HG03064 (cell line): ENCODE results near the gene PTPRD.
"Not testable (repeated sequence)": the region's sequence is repeated elsewhere in the genome, so short reads cannot be mapped to it uniquely, and the experiment has no call there.

Experiments
- ATAC-seq: cut with Tn5 transposase; IDR thresholded peaks from one replicate; pipeline ENCODE4 v1.9.1; 2021; ENCODE audit warnings: low read depth; ENCODE audit not compliant: unreplicated experiment

The PTPRD gene

DNA sequence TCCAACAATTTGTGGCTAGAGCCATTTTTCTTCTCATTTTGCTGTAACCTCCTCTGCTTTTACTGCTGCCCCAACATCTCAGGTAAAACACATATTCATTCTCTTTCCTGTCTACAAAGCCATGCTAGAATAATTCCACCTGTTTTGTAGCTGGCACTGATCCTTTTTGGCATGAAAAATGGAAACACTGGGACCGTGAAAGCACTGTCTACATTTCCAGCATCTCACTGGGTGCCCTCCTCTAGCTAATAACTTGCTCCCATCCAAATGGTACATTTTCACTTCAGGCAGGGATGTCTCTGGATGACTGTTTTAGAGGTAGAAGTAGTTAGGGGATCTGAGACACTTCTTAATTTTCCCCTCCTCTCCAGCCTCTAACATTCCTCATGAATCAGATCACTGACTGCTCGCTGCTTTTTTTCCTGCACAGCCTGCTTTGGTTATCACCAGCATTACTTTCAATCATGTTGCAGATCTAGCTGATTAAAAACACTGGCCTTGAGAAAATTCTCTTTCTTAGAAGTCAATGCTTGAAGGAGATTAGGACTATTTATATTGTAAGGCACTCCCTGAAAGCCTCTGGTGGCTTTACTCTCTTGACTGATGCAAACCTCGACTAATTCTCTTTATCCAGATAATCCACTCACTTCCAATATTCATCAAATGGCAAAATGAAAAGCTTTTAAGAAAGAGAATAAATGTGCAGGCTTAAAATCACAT lies 1500.6 kb downstream of the PTPRD start:
- no peak for ATAC-seq

DNA sequence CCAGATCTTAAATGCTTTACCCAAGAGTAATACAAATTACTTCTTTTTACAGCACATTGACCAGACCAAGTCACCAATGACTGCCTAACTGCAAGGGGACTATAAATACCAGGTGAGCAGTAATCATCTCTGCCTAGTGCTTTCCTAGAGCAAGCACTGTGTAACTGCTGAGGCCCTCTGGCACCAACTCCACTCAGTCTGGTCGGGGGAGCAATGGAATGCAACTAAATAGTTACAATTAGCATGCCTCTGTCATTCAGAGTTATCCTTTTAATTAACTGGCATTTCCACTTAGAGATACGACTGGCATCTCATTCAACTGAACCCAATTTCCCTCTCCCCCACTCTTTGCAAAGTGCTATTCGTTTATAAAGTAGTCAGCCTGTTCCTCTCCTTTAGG lies 1504.2 kb downstream of the PTPRD start:
- no peak for ATAC-seq

DNA sequence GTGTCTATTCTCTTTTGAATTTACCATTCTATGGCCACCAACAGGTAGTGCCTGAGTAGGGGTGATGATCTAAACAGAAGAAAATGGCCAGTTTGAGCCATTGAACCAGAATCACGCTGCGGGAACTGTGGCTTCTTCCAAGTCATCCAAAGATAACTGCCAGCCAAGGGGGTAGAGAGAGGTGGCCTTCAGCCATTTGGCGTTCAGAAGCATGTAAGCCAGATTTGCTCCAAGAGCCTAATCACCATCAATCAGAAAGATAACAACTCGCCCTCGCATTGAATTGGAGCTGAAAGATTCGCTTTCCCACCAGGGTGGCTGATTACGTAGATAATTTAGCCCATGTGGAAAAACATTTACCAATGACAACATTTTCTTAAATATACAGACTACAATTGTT lies 1510.5 kb downstream of the PTPRD start:
- no peak for ATAC-seq

DNA sequence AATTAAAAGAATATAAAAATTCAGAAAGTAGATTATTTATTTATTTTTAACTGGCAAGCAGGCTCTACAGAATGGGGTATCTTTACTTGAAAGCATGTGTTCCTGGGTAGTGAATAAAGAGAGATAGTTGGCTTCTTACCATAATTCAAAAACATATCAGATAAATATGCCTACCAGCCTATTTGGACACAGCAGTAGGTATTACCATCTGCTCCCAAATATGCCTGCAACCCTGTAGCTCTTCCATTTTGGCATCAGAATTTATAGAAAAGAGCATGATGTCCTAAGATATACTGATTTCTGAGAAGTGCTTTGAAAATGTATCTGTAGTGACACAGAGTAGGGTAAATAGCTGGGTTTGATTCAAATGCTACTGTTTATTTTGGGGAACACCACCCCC lies 1512.7 kb downstream of the PTPRD start:
- ATAC-seq = no peak

DNA sequence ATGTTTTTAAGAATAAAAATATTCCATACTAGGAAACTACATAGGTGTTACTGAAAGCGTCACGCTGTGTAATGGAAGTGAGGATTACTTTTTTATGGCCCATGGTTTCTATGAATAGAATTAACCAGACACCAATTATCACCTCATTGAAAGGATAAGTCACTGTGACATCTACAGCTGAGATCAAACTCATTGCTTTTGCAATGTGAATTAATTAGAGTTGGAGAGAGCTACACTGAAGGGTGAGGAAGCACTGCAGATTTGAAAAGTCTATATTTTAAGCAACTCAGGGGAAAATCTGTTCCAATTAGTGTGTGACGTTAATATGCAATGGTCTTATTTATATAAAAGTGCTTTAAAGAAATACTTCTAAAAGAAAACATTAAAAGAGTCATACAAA lies 1513.2 kb downstream of the PTPRD start:
- ATAC-seq = no peak

DNA sequence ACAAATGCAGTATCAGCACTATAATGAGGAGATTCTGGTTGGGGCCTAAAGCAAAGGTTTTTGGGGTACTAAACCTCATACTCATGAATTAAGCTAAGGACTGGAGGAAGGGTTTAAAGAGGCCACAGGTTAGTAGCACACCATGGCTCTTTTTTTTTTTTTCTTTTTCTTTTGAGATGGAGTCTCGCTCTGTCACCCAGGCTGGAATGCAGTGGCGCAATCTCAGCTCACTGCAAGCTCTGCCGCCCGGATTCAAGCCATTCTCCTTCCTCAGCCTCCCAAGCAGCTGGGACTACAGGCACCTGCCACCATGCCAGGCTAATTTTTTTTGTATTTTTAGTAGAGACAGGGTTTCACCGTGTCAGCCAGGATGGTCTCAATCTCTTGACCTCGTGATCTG lies 1515.5 kb downstream of the PTPRD start:
- ATAC-seq = not testable (repeated sequence)

DNA sequence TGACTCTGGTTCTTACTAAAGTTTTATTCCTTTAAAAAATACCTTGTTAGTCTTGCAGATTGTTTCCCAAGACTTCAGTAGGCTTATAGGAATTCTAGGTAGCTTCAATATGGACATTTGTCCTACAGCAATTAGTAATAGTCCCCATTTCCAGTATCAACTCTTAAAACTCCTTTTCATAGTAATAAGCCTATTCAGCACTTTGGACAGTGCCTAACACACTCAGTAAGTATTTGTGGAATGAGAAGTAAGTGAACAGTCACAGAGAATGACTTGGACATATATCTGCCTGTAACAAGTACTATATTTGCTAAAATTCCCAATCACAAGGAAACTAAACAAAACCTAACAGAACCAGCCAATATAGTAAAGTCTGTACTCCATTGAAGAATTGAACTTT lies 1521.4 kb downstream of the PTPRD start:
- no peak for ATAC-seq

DNA sequence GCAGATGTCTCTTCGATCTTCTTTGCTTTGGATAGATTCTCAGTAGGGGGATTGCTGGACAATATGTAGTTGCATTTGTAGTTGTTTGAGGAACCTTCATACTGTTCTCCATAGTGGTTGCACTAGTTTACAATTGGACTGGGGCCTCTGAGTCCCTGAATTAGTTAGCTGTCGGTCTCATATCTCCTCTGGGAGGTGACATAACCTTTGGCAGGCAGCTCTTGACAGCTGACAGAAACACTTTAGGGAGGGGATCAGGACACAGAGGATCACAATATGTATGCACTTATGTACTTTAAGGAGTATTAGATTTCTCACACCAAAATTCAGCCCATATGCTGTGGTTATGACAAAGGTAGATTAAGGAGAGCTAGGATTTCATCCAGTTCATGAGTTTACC lies 1533.3 kb downstream of the PTPRD start:
- ATAC-seq = no peak

DNA sequence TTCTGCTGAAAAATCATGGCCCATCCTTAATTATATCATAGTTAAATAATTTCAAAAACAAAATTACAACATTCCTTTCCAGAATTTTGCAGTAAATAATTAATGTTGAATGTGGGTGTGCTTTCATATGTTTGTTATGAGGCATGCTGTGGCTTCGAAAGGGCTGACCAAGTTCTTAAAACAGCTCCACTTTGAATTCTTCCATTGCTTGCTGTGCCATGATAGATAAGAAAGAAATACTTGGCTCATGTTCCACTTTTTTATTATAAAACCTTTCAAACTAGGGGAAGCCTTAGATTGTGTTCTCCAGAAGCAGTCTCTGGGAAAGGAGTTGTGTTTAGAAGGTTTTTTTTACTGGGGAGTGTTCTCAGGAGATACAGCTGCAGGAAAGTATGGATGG lies 1534.5 kb downstream of the PTPRD start:
- no peak for ATAC-seq

DNA sequence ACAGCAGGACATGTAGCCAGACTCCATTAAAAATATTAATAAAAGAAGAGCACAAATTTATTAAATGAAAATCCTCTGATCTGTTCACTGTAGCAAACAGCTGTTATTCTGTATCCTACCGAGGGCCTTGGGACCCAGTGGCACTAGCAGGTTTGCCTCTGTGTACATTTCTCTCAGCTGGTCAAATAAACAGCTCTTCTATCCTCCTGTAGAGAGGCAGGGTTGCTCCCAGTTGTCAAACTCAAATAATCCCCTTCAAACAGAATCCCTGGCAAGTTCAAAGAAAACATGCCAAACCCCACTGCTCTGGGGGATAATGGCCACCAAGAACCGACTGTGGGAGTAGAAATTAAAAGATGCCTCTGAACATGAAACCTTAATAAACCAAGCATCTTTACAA lies 1551.2 kb downstream of the PTPRD start:
- no peak for ATAC-seq

DNA sequence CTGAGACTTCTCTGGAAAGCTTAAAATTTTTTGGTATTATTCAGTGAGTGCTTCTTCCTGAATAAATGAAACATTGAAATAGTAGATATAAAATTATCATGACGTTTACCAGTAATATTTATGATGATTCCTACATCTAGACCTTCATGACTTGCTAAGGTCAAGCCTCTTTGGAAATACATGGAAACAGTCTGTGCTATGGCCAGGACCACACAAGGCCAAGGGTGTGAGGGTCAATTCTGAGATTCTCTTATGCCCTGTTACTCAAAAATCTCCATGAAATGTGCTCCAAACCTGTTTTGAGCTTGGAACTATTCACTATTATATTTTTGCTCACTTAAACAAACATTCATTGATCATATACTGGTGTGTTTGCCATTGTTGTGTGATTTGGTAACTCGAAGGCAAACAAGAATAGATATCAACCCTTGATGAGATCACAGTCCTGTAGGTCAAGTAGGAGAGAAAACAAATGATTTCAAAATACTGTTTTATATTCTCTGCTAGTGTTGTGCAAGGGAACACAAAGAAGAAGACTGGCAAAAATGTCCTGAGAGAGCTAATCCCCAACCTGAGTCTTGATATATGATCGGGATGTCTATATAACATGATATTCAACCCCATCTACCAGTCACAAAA lies 1558.3 kb downstream of the PTPRD start:
- no peak for ATAC-seq

DNA sequence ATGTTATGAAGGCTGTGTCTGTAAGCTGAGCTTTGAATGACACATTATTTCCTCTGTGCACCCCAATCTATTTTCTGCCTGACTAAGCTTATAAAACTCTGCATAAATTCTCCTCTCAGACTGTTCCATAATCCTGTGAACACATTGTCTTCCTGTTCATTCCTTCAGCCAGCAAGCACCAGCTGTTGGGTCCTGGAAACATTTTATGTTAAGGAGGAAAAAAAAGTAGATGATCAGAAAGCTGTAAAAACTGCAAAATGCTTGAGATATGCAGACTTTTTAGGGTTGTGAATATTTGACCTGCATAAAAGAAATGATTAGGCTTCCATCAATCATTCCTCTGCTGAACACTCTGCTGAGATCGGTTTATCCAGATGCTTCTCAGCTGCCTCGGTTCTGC lies 1567.2 kb downstream of the PTPRD start:
- ATAC-seq = no peak

DNA sequence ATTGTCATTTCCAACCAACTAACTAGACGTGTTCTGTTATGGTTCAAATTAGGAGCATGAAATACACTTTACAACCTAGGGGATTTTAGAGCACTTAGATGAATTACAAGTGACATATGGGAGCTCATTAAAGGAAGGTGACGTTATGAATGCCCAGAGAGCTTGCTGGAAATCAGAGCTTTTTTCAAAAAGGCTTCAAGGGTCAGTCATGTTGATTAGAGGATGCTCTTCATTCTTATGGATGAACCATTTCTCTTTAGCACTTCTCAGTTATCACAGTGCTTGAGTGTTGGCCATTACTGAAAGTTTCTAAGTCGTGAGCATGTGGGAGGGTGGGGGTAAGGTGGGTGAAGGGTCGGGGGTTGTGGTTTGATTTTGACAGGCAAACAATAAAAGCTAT lies 1567.7 kb downstream of the PTPRD start:
- ATAC-seq = no peak

DNA sequence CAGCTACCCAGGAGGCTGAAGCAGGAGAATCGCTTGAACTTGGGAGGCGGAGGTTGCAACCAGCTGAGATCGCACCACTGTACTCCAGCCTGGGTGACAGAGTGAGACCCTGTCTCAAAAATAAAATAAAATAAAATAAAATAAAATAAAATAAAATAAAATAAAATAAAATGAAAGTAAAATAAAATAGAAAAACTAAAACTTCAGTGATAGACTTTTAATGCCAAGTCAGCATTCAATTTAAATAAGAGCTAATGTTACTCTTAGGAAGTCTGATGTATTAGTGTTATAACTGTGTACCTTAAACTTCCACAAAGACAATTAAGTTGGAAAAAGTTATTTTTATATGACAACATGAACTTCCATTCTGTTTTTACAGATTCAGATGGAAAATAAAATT lies 1569.0 kb downstream of the PTPRD start:
- ATAC-seq = not testable (repeated sequence)

DNA sequence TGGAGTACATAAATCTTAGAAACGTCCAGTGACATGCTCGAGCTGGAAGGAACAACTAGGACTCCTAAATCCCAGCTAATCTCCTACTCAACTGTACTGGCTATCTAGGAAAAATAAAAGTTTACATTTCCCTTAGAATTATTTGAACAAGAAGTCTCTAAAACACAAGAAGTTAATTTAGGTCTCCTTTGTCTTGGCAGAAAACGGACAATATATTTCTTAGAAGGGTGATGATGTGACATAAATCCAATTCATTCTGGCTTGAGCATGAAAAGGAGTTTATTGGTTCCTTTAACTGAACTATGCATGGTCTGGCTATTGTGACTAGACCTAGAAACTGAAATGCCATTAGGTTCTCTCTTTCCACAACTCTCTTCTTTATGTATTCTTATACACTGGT lies 1571.0 kb downstream of the PTPRD start:
- no peak for ATAC-seq

DNA sequence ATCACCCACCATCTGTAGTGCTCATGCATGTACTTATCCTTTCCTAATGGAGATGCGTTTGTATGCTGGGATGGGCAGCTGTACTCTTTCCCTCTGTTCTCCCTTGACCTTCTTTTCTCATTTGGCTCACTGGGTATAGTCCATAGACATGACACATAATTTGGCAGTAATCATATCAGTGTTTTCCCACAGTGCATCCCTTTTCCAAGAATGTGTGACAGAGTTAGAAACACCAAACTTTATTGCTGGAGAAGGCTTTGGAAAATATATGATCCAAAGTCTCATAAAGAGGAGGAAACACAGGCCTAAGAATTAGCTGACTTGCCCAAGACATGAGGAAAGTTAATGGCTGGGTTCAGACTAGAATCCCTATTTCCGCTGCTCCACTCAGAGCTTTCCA lies 1579.8 kb downstream of the PTPRD start:
- ATAC-seq = no peak

DNA sequence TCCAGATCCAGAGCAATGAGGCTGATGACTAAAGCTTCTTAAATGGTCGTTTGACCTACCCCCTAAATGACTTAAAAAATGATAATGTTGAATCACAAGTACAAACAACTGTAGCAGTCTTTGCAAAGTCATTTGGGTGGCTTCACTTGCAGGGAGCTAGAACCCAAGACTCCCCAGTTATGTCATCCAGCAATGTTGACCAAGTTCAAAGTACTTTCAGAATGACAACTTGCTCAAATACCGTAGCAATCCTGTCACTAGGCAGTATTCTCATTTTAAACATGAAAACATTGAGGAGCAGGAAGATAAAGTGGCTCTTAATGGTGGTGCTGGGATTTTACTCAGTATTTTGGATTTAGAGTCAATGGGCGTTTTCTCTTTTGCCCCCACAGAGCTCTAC lies 1596.2 kb downstream of the PTPRD start:
- no peak for ATAC-seq

DNA sequence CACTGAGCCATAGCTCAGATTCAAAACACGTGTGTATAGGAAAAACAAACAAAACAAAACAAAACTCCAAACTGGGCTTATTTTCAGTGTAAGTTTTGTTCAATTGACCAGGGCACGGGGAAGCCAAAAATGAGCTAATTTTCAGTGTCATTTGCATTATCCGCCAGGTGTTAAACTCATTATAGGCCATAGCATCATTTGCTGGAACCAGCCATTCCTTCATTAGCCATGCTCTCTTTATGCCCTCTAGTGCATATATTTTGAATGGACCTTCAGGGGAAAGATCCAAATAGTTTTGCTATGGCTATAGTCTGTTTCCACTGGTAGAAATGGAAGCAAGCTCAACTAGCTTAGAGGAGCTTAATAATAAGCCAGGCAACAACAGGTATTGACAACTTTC lies 1608.0 kb downstream of the PTPRD start:
- ATAC-seq = no peak

DNA sequence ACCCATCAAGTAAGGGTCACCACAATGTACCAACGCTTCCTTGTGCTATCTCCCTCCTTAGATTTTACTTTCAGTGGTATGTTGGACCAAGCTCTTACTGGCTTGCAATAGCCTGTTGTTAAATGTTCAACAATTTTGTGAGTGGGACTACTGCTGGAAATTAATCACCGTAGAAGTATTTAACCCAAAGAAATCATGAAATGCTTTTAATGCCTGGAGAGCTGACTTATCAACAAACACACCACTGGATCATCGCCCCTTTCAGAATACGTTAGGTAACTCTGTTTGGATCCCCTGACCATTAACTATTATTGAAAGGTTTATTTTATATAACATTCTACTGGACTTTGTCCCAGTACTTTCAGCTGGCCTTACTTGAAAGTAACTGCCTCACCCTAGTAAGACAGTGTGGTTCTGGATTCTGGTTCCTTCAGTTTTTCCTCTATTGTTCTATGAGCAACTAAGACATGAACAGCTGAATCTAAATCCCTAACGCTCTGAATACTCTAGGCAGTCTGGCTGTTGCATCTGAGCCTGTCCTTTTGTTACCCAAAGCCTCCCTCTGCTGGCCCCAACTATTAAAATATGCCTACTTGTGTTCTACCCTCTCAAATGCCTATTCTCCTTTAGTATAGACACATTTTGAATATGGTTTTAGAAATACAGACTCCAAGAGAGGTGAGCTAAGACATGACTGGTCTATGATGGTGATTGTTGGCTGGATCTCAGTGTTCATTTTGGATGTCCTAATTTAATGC lies 1609.8 kb downstream of the PTPRD start:
- no peak for ATAC-seq

DNA sequence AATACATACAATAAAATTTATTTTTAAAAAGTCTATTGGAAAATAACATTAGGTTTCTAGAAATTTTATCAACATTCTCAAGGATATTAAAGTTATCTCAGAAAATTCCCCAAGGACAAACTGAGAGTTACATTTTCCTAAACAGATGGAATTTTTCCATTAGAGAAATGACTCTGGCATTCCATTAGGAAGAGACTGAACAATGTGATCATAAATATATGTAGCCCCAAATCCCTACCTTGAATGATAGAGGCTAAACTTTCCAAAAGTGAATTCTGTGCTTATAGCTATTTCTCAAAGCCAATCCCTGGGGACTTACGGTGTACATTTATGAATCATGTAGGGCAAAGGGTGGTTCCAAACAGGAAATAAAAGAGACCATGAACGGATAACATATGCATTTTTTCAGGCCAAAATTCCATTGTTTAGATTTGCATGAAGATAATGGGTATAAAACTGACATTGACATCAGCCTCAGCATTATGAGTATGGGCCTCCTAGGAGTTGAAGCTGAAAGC lies 1632.2 kb downstream of the PTPRD start:
- ATAC-seq = no peak

DNA sequence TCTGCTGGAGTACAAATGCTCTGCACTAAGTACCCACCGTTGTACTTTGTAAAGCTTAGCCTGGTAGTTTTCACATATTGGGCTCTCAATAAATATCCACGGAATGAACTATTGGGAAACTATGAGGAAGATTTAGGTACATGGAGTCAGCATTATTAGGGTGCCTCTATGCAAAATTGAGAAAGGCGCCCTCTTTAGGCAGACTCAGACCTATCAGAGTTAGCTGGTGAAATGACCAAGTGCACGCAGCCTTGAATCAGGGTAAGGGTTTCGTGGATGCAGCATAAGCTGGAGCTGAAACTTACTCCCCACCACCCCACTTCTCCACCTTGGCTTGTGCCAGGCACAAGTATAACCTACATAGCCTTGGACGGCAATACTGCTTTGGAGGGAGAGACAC lies 1634.5 kb downstream of the PTPRD start:
- ATAC-seq = no peak

DNA sequence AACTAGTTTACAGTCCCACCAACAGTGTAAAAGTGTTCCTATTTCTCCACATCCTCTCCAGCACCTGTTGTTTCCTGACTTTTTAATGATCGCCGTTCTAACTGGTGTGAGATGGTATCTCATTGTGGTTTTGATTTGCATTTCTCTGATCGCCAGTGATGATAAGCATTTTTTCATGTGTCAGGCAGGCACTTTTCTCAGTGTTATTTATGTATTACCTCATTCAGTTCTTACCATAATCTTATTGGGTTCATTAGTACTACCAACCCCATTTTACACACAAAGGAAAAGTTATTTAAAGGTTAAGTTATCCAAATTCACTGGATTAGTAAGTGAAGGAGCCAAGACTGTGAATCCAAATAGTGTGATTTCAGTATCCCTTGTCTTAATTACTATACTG lies 1644.5 kb downstream of the PTPRD start:
- ATAC-seq = not testable (repeated sequence)
